Endodermal cell (in vitro differentiated cells): Measurements from ENCODE around the gene DDX6. TPM values are rescaled to one million over a fixed set of nuclear protein-coding genes. Genes with fewer than 3 reads are reported as not detected.
A peak's percentile ranks its signal among the peaks of the same experiment; 100 is the strongest.

Experiments used
- DNase-seq: peaks from one replicate; pipeline ENCODE4 v3.0.0-alpha.2; 2017
- H3K27ac ChIP-seq: 2 replicates; pipeline ENCODE4 v1.5.1; 2013; ENCODE audit warnings: mild to moderate bottlenecking, low read depth, low read length, moderate library complexity
- H3K27me3 ChIP-seq: 2 replicates; pipeline ENCODE4 v1.6.1; 2013; ENCODE audit warnings: mild to moderate bottlenecking, low read length, moderate library complexity; ENCODE audit not compliant: insufficient read depth, control insufficient read depth, poor library complexity, severe bottlenecking
- H3K36me3 ChIP-seq: 2 replicates; pipeline ENCODE4 v1.7.0; 2013; ENCODE audit warnings: mild to moderate bottlenecking, low read length, moderate library complexity; ENCODE audit not compliant: control insufficient read depth, insufficient read depth
- H3K4me1 ChIP-seq: one replicate; pipeline ENCODE4 v1.7.0; 2013; ENCODE audit warnings: low read length; ENCODE audit not compliant: control insufficient read depth, insufficient read depth
- H3K4me3 ChIP-seq: 2 replicates; pipeline ENCODE4 v1.5.1; 2013; ENCODE audit warnings: mild to moderate bottlenecking, low read length, moderate library complexity
- H3K9ac ChIP-seq: 2 replicates; pipeline ENCODE4 v1.6.1; 2013; ENCODE audit warnings: mild to moderate bottlenecking, low read length, moderate library complexity; ENCODE audit not compliant: poor library complexity, severe bottlenecking; ENCODE audit errors: extremely low read depth
- H3K9me3 ChIP-seq: 2 replicates; pipeline ENCODE4 v1.6.1; 2013; ENCODE audit warnings: mild to moderate bottlenecking, low read length, moderate library complexity; ENCODE audit not compliant: control insufficient read depth
- H3K27ac Mint-ChIP-seq: 2 replicates; pipeline ENCODE4 v1.8.0; 2020; ENCODE audit warnings: mixed read lengths
- H3K27me3 Mint-ChIP-seq: 2 replicates; pipeline ENCODE4 v1.8.0; 2021; ENCODE audit warnings: mild to moderate bottlenecking, mixed read lengths; ENCODE audit not compliant: insufficient read depth
- H3K36me3 Mint-ChIP-seq: 2 replicates; pipeline ENCODE4 v1.8.0; 2020; ENCODE audit warnings: low read depth, mixed read lengths
- H3K4me1 Mint-ChIP-seq: 2 replicates; pipeline ENCODE4 v1.8.0; 2020; ENCODE audit warnings: mixed read lengths
- H3K4me3 Mint-ChIP-seq: 2 replicates; pipeline ENCODE4 v1.8.0; 2020; ENCODE audit warnings: mild to moderate bottlenecking, moderate library complexity, mixed read lengths
- H3K9me3 Mint-ChIP-seq: 2 replicates; pipeline ENCODE4 v1.8.0; 2020; ENCODE audit warnings: mild to moderate bottlenecking, mixed read lengths
- WGBS, 2 experiments: methylation state at CpG; one replicate each; pipeline versions ENCODE4 v1.1.5 to v1.1.7; 2013; ENCODE audit warnings: missing lambda C conversion rate in 2 of 2, mixed read lengths in 1 of 2; ENCODE audit not compliant: insufficient coverage in 1 of 2, insufficient read length in 1 of 2; 5-methylcytosine and 5-hydroxymethylcytosine counted together
- total RNA-seq, 2 donors: library from RNA; stranded (reverse); fragmentation: NEBNext Ultra II Directional in 1 of 2; extraction: Animal tissue kit (Norgen Biotek cat#: 25700) in 1 of 2; gene quantifications; 2 replicates in 1 of 2; 3 replicates in 1 of 2; pipeline ENCODE4 v1.2.1, GENCODE V29; 2021
- TF ChIP-seq, protein P1 (sequence below): fragments of 200-600 bp; sonication (generic); conservative IDR thresholded peaks from 2 replicates; pipeline ENCODE4 v1.5.0; 2021; ENCODE audit warnings: antibody characterized with exemption, mild to moderate bottlenecking

DDX6 gene
- total RNA-seq, 2 donors from 2014 or later: 103 to 133 TPM

DNA sequence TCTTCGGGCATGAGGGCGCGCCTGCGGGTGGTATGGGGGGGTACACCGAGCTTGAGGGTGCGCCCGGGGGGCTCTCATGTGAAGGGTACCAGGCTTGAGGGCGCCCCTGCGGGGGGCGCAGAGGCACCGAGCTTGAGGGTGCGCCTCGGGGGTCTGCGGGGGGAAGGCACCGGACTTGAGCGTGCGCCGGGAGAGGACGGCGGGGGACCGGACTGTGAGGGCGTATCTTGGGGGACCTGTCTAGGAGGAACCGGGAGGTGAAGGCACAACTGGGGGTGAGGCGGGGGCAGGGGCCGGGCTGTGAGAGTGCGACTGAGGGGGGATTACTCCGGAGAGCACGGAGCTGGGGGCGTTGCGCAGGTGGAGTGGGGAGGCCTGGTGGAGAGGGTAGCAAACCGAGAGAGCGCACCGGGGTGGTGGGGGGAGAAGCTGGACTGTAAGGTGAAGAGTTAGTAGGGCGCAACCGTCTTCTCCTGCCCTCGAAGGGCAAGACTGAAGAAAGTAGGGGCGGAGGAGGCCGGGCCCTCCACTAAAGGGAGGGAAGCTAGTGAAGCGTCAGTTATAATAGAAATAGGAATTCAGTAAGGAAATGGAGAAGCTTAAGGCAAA, 1.1 kb upstream of the DDX6 start:
- Histone ChIP-seq H3K9me3 (no peaks in the 10 kb centered on the region), H3K4me3 (peak overlapping the region; percentile 96), H3K9ac (peak overlapping the region; percentile 99), H3K27me3 (no peaks in the 10 kb centered on the region), H3K27ac (peak overlapping the region; percentile 98), H3K36me3 (no peaks in the 10 kb centered on the region), H3K4me1 (peaks cover 3% of the 10 kb centered on the region)
- DNase-seq: peak; percentile 77
- Mint-ChIP-seq H3K9me3 (no peaks in the 10 kb centered on the region), H3K4me3 (peak overlapping the region; percentile 99), H3K27ac (peak overlapping the region; percentile 100), H3K27me3 (peaks cover 10% of the 10 kb centered on the region), H3K4me1 (peaks cover 18% of the 10 kb centered on the region), H3K36me3 (no peaks in the 10 kb centered on the region)
- 3 to 12% methylated on average over 5 to 38 of the region's 39 CpGs for WGBS, 2 experiments
- TF ChIP-seq, protein P1, sequence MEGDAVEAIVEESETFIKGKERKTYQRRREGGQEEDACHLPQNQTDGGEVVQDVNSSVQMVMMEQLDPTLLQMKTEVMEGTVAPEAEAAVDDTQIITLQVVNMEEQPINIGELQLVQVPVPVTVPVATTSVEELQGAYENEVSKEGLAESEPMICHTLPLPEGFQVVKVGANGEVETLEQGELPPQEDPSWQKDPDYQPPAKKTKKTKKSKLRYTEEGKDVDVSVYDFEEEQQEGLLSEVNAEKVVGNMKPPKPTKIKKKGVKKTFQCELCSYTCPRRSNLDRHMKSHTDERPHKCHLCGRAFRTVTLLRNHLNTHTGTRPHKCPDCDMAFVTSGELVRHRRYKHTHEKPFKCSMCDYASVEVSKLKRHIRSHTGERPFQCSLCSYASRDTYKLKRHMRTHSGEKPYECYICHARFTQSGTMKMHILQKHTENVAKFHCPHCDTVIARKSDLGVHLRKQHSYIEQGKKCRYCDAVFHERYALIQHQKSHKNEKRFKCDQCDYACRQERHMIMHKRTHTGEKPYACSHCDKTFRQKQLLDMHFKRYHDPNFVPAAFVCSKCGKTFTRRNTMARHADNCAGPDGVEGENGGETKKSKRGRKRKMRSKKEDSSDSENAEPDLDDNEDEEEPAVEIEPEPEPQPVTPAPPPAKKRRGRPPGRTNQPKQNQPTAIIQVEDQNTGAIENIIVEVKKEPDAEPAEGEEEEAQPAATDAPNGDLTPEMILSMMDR: no peak

DNA sequence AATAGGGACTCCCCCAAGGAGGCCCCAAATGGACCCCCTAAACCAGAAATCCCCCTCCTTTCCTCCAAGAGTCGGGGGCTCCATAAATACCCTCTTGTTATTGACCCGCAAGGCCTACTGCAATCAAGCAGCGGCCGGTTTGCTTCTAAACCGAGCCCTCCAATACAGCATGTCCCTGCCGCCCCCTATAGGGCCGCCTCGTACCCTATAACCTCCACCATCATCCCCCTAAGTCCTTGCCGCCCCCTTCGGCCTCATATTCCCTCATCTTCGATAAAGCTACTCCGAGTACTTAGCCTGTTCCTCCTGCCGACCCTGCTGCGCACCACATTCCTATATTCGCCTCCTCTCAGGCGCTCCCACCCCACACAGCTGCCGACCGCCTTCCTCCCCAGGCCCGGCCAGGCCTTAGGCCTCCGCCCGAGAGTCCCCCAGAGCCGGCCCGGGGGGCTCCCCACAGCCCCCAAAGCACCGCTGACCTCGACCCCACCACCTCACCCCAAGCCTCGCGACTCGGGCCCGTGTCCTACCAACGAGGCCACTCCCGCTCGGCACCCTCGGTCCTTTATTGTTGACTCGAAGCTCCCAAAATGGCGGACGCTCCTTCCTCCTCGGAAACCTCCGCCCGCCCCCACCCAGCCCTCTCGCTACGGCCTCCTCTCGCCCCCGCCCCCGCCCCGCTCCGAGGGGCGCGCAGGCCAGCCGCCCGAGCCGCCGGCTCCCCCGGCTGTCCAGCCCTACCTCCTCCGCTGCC, 430 bp downstream of the DDX6 start:
- Mint-ChIP-seq H3K9me3 (no peaks in the 10 kb centered on the region), H3K27ac (peak overlapping the region; percentile 100), H3K36me3 (peaks cover 13% of the 10 kb centered on the region), H3K4me1 (peaks cover 18% of the 10 kb centered on the region), H3K4me3 (peak overlapping the region; percentile 99), H3K27me3 (peaks cover 2% of the 10 kb centered on the region)
- peak overlapping the region; percentile 97 for H3K4me3 ChIP-seq
- no peaks in the 10 kb centered on the region for H3K9me3 ChIP-seq
- no peaks in the 10 kb centered on the region for H3K27me3 ChIP-seq
- peak overlapping the region; percentile 99 for H3K9ac ChIP-seq
- H3K4me1 ChIP-seq: peaks cover 3% of the 10 kb centered on the region
- TF ChIP-seq, protein P1: peak; percentile 70
- DNase-seq: peak; percentile 83
- peaks cover 9% of the 10 kb centered on the region for H3K36me3 ChIP-seq
- H3K27ac ChIP-seq: peak overlapping the region; percentile 98
- 0% methylated on average over 6 to 54 of the region's 54 CpGs for WGBS, 2 experiments

DNA sequence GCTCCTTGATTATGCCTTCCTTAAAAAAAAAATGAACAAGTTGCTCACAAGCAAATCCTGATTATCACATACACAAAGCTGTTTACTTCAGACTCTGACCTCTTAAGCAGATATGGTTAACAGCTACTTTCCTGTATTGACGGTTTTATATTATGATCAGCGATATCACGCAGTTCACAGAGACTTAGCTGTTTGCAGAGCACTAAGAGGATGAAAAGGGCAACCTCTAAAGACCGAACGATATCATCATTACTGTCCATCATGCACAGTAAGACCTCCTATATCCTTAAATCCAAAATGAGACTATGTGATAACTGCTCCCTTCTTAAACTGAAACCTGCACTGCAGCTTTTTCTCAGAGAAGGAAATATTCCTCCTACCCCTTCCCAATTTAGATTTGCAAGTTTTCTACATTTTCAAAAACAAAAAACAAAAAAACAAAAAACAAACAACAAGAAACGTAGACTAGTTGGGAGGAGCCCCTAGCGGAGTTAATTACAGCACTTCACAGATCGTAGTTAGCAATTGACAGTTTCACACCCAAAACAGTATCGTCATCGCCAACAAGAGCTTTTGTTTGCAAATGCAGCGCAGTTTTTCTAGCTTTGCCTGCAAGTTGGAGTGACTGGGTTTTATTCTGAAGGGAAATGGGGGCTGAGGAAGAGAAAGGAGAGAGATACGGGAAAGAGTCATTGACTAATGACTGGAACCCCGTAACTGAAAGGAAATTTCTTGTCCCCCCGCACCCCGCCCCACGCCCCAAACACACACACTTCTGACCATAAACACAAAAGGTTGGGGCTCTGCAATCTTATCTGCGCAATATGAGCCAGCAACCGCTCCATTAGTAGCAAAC, 1.2 kb downstream of the DDX6 start:
- Histone ChIP-seq H3K9ac (peak overlapping the region; percentile 99), H3K36me3 (peaks cover 17% of the 10 kb centered on the region), H3K9me3 (no peaks in the 10 kb centered on the region), H3K27ac (peak overlapping the region; percentile 98), H3K4me1 (peaks cover 3% of the 10 kb centered on the region), H3K4me3 (peak overlapping the region; percentile 97), H3K27me3 (no peaks in the 10 kb centered on the region)
- H3K27ac Mint-ChIP-seq: peak overlapping the region; percentile 100
- peak; percentile 82 for DNase-seq
- WGBS, 2 experiments: 10 to 26% methylated on average over 9 to 17 of the region's 18 CpGs
- peaks cover 2% of the 10 kb centered on the region for H3K27me3 Mint-ChIP-seq
- peak overlapping the region; percentile 99 for H3K4me3 Mint-ChIP-seq
- peaks cover 18% of the 10 kb centered on the region for H3K4me1 Mint-ChIP-seq
- peaks cover 17% of the 10 kb centered on the region for H3K36me3 Mint-ChIP-seq
- no peaks in the 10 kb centered on the region for H3K9me3 Mint-ChIP-seq
- TF ChIP-seq, protein P1: no peak
